NCI-H2196 (cell line): Measurements from ENCODE around the gene PTTG2.

Experiments
- DNase-seq: peaks from one replicate; lab custom pipeline; 2025; ENCODE audit not compliant: unreplicated experiment; lab: John Stamatoyannopoulos, UW

The PTTG2 gene

DNA sequence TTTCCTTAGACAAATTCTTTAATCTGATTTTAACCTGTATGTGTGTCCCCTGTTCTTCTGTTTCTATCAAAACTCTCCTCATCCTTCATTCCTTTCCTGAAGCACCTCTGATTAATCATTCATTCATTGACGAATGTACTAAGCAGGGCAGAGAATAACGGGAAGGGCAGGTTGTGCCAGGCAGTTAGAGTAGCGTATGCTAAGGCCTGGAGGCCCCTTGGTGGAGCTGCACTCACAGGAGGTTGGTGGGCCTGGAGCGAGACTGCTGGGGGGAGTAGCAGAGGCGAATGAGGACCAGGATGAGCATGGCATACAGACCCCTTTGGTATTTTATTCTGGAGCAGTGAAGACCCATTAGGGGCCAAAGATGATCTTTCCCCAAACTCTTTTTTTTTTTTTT, 22.5 kb downstream of the PTTG2 start:
- DNase-seq = no peak

DNA sequence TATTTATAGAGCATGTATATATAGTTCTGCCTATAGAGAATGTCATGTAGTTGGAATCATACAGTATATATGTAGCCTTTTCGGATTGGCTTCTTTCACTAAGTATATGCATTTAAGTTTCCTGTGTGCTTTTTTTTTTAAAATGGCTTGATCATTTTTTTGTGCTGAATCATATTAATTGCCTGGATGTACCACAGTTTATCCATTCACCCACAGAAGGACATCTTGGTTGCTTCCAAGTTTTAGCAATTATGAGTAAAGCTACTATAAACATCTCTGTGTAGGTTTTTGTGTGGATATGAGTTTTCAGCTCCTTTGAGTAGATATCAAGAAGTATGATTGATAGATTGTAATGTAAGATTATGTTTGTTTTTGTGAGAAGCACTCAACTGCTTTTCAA, 23.8 kb downstream of the PTTG2 start:
- no peak for DNase-seq

DNA sequence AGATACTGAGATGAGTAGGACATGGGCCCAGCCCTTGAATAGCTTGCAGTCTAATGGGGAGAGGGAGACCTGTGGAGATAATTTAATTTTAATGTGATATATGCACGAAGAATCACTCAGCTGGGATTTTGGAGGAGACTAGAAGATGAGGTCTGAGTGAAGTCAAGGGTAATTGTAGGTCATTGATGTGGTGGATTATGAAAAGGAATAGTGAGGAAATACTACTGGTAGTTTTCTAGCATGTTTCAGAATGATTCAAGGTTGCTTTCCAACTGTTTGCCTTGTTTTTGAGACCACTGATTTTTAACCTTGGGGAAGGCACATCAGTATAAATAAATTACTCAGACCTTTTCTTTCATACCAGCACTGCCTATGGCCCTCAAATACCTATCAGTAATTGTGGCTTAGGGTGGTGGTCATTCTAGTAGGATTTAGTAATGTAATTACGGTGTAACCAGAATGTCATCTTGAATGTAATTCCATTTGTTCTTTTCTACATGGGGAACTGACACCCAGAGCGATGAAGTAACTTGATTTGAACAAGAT, 25.6 kb downstream of the PTTG2 start:
- DNase-seq = no peak

DNA sequence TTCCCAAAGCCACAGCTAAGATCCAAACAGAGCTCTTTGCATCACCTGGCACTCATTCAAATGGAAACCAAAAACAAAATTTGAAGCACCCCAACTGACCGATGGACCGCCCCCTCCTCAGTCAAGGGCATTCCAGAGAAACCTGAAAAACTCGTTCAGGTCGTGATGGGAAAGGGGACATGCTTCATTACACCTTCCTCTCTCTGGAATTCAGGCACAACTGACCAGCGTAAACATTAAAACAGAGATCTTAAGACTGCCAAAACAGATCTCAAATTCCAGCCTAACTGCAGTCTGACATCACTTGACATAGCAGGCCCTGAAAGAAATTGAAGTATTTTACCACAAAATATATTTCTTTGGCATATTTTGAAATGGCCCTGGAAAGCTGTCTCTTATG, 28.5 kb downstream of the PTTG2 start:
- DNase-seq = no peak

DNA sequence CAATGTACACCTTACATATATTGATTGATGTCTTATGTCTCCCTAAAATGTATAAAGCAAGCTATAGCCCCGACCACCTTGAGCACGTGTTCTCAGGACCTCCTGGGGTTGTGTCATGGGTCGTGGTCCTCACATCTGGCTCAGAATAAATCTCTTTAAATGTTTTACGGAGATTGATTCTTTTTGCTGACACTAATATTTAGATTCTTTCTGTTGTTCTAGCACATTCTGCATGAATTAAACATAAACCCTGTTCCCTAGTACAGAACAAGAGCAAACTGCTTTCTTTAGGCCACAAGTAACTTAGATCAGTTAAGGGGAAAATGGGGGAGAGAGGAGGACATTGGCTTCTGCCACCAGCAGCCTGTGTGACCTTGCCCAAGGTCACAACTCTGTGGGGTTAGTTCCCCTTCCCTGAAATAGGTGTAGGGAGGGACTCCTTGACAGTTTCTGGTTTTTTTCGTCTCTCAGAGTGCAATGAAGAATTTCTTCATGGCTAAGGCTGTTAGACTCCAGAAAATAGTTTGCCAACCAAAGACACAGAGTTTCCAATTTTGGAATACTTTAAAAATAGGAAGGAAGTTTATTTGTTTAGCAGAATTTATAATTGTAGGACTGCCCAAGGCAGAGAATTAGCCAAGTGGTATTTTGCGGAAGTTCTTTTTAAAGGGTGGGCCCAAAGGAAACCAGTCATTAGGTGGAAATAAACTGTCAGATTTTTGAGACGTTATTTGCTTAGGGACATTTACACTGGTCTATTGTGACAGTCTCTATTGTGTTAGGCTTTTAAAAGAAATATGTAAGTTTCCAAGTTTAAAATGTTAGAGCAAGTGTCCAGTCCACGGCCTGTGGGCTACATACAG, 29.4 kb downstream of the PTTG2 start:
- no peak for DNase-seq

DNA sequence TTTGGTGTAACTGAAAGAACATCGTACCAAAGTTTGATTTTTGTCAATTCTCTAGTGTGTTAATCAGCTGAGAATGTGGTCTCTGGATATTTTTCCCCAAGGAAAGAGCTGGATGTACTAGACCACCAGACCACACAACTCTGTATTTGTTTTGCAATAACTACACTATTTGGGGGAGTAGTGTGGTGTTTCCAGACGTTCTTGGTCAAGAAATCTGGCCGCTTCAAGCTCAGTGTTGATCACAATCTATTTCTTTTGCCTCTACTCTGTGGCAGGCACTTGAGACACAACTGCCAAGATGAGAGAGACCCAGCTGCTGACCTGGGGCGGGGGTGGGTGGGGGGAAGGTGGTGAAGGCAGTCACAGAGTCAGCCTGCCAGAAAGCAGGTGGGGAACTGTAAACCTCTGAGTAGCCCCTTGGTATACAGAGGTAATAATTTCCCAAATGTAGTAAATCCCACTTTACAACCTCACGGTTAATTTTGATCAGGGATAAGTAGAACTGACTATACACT, 30.6 kb downstream of the PTTG2 start:
- DNase-seq = no peak

DNA sequence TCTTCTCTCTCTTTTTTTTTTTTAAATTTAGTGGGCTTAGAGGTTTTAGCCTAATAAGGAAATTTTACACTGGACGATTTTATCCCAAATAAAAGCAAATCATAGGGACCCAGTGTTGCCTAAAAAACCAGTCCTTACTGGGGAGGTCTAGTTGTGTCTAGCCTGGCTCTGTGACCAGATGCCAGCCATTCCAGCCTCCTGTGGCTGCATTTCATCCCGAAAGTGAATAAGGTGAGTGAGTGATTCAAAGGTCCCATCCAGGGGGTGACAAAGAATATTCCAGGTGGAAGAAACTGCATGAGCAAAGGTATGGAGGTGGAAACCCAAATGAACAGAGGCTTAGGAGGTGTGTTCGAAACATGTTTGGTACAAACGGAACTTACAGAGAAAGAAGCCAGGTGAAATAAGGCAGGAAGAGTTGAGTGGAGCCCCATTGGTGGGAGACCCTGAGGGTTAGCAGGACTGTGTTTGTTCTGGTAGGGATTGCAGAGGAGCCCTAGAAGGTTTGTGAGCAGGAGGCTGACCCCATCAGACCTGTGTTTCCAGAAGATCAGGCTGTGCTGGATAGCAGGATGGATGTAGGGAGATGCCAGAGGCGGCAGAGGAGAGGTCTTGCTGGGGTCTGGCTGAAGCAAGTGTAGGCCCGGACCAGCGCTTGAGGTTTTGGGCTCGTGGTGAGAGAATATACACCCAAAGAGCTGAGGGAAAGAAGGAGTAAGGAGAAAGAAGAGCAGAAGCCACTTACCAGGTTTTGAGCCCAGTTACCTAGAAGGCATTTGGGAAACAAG, 31.6 kb downstream of the PTTG2 start:
- no peak for DNase-seq

DNA sequence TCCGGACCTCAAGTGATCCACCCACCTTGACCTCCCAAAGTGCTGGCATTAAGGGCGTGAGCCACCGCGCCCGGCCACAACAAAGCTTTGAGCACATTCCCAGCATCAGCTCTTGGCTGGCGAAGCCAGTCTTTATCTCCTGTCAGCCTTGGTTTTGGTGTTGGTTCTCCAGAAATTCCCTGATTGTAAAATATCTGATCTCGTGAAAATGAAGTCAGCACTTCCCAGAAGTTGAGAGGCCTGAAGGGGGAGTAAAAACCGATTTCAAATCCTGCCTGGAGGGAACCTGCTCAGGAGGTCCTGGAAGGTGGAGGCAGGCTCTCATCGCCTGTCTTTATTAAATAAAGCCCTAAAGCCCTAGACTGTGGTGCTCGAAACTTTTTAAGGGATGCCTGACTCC, 33.6 kb downstream of the PTTG2 start:
- no peak for DNase-seq

DNA sequence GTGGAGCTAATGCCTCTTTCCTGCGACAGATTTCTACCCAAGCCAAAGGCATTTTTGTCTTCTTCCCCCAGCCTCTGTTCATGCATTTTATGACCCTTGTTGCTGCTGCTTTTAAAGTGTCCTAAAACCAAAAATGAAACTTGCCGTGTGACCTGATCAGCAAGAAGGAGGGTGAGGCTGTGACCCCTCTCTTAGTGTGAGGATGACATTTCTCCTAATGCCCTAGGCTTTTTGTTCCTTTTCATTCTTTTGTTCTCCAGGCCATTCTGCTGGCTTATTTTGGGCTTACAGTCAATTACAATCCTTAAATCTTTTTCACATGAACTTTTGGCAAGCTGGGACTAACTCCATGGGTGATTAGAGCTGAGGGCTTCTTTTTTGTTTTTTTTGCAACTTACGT, 34.4 kb downstream of the PTTG2 start:
- no peak for DNase-seq

DNA sequence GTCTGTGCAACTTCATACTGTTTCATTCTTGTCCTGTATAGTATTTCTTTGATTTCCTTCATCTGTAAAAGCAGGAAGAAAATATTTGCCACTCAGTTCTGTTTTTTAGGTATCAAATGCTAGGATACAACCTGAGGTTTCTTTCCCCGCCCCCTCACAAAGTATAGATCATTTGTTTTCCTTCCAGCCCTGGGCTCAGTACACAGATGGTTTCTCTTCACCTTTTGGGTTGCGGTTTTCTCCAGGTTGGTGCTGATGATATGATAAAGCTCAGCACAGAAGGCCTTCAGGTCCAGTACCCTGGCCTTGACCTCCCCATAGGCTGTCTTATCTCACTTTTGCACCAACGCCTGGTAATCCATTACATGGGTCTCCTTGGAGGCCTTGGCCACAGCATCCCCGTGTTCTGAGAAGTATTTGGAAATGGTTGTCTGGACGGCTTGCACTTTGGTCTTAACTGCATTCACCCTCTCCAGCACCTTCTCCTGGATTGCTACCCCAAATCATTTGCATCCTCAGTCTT, 35.2 kb downstream of the PTTG2 start:
- DNase-seq = no peak

DNA sequence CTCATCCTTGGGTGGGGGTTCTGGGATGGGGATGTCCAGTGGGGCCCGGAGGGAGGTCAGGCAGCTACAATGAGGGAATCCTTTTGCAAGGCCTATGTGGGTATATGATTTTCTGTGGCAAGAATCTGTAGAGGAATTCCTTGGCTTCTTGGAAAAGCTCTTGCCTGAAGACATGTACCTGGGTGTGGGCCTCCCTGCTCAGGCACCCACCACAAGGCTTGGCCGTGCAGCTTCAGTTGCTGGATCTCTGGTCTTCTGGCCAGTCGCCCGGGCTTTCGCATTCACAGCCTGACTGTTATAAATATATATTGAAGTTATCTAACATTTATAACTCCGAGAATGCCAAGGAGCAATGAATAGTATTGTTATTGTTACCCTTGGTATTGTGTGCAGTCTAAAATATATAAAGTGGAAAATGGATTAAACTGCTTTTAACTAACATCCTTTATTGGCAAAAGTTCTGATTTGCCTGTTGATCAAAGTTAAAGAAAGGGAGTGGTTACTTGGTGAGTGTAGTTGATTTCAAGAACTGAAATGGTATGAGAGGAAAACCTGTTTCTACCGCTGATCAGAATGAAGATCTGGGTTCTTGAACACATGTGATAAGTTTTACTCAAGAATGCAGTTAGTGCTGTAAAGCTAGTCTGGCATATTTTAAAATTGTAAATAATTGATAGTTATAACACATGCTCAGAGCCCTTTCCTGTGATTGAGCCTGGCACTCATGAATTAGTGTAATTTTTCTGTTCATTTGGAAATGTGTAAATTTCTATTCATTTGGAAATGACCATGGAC, 36.0 kb downstream of the PTTG2 start:
- no peak for DNase-seq

DNA sequence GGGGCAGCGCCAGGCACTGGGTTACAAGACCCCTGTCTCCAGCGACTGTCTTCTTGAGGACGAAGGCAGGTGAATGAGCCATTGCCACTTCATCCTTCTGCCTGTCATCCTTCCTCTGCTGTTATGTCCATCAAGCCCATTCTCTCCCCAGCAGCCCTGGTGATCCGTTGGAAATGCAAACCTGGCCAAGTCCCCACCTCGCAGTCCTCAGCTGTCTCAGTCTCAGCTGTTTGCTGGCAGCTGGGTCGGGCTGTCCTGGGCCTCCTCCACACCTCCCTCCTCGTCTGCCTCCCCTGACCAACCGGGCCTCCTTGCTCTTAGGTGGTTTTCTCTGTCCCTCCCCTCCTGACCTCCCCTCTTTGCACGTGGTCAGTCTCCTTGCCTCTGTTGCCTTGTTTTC, 38.0 kb downstream of the PTTG2 start:
- peak; percentile 6 for DNase-seq

DNA sequence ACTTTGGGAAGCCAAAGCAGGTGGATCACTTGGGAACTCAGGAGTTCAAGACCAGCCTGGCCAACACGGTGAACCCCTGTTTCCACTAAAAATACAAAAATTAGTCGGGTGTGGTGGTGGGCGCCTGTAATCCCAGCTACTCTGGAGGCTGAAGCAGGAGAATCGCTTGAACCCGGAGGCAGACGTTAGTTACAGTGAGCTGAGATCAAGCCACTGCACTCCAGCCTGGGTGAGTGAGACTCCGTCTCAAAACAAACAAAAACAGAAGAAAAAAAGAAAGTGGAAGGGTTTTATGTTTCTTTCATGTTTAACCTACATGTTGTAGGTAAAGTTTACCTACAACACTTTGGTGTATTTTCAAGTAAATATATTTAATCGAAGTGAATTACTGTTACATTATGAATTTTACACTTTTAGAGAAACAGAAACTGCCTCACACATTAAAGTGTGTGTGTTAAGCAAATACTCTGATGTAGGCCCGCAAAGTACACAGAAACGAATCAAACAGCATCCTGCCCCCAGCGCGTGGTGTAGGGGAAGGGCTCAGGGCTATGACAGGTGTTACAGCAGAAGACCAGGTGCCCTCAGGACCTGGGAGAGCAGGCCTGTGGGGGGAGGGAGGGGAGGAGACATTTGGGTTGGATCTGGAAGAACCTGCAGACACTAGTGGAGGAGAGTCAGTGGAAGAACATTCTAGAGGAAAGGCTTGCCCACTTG, 39.0 kb downstream of the PTTG2 start:
- DNase-seq = peak; percentile 60

DNA sequence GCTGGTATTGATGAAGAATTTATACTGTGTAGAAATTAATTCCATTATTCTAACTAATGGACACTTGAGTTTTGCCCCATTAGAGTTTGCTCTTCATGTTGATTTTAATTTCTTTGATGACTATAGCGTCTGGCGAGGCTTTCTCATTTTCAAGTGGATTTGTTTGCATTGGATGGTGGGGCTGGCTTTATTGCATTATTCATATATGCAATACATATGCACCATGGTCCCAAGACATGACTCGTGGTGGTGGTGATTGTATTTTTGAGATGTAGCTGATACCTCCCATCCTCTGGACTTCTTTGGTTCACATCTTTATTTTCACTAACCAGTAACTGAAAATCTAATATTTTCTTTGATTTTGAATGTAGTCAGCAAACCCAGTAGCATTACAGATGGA, 39.8 kb downstream of the PTTG2 start:
- no peak for DNase-seq

DNA sequence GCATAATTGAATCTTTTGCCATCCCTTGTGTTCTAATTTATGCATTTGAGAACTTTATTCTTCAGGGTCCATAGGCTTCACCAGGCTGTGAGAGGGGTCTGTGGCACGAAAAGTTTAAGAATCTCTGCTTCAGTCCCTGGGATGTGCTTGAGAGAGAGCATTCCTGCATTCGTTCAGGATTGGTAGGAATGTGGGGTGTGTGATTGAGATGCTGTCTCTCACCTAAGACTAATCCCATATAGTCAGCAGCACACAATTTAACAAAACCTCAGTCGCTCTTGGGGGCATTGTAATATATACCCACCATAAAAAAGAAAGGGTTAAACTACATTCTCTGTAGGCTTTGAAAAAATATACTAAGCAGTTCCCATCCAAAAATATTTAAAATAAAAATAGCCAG, 41.7 kb downstream of the PTTG2 start:
- no peak for DNase-seq

DNA sequence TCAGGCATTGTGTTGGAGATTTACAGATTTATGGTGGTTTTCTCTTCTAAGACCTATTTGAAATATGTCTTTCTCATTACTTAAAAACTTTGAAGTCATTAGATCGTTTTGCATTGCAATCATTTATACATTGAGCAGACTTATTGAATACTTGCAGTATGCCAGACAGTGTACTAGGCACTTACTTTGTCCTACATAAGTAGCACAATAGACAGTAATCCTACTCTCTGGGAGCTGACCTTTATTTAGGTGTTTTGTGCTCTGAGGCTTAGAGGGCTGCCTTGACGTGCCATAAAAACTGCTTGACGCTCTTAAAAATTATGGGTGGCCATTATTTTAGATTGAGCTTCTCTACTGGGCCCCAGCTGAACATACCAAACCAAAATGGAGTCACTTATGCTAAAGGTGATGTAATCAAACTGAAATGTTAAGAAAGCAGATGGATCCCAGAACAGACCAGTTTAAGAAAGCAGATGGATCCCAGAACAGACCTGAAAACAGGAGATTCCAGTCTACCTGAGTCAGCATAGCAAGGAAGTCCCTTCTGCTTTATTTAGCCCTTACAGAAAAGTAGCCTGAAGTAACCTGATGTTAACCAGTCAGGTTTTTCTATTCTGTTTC, 42.4 kb downstream of the PTTG2 start:
- no peak for DNase-seq

DNA sequence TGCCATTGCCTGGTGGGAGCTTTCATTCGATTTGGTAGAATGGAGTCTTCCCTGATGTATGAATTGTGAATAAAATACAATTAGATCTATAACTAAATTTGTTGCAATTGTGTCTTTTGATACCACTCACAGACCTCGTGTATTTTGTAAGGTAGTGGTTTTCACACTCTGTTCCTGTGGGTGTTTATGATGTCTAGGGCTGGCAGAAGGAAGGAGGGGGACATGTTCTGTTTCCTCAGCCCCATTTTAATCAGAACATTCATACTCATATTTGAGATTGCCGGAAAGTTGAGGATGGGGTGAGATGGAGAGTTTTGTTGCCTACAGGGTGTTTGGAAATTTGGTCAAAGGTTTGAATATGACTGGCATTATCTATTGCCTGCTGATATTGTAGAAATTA, 42.9 kb downstream of the PTTG2 start:
- DNase-seq = no peak

DNA sequence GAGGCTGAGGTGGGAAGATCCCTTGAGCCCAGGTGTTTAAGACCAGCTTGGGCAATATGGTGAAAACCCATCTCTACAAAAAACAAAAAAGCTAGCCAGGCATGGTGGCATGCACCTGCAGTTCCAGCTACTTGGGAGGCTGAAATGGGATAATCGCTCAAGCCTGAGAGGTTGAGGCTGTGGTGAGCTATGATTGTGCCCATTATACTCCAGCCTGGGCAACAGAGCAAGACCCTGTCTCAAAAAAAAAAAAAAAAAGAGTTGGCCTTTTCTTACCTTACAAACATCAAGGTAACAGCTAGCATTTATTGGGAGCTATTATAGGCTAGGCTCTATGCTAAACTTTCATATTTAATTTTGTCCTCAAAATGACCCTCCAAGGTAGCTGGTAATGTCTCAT, 43.4 kb downstream of the PTTG2 start:
- DNase-seq = no peak

DNA sequence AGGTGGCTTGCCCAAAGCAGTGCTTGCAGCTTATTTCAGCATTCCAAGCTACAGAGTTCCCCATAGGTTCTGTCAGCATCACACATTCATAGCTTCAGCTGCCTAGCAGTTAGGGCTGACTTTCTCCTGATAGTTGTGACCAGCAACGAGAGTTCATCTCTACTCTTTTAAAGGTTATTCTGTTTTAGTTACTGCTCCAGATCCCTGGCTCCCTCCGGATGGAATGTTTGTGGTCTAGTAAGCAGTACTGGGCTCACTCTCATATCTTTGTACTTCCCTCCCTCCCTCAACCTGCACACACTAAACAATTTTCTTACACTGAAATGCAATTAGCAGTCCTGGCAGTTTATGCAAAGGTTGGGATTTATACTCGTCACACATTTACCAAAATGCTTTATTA, 43.9 kb downstream of the PTTG2 start:
- DNase-seq = no peak

DNA sequence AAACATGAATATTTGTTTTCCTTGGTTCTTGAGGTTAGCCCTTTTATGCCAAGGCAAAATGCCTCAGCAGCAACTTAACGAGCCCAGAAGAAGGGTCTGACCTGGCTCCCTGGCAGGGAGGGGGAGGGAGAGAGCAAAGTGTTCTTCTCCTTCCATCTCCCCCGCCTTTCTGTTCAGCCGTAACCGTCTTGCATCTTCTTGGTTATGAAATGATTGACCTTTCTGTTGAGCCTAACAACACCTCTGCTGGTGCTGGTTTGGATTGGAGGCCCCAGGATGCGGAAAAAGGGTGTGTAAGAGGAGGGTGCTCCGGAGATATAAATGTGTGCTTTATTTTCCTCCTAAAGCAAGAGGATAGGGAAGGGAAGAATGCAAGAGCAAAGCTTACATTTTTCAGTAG, 44.7 kb downstream of the PTTG2 start:
- DNase-seq = no peak
